ENCODE results near the gene YY1AP1. TPM values are rescaled to one million over a fixed set of nuclear protein-coding genes. Genes with fewer than 3 reads are reported as not detected.
"Not testable (repeated sequence)": the region's sequence is repeated elsewhere in the genome, so short reads cannot be mapped to it uniquely, and the experiment has no call there.

Gene YY1AP1
- total and polyA plus RNA-seq, 10 of the 15 experiments (the other 5 are each of a cell fraction or from before 2014, with no cell fraction given): 13.2 to 118 (median 40.5) TPM

- Histone ChIP-seq H3K4me2 (ENCODE audit: control insufficient read depth, insufficient read depth) (no peak overlapping the region), H3K27ac (ENCODE audit: control insufficient read depth, insufficient read depth) (no peak overlapping the region), H3K9ac (ENCODE audit: control insufficient read depth, insufficient read depth, low read length) (no peak overlapping the region), H4K20me1 (ENCODE audit: control insufficient read depth, insufficient read depth) (no peaks in the 10 kb centered on the region), H3K9me3 (replicated peaks; ENCODE audit: control insufficient read depth, insufficient read depth, low read length) (no peaks in the 10 kb centered on the region; the same call in 2 of the 3 replicates), H3K4me1 (ENCODE audit: control insufficient read depth, insufficient read depth, low read length) (no peaks in the 10 kb centered on the region), H3K4me3 (no peak overlapping the region), H2AFZ (ENCODE audit: control insufficient read depth, low read depth, low read length) (no peak overlapping the region), H3K36me3 (ENCODE audit: control insufficient read depth in 2 of 2, insufficient read depth in 2 of 2, low read length in 1 of 2) (no peaks in the 10 kb centered on the region), H3K79me2 (ENCODE audit: control insufficient read depth, insufficient read depth, low read length) (peaks cover 48% of the 10 kb centered on the region), H3K27me3 (replicated peaks in 1 of 2; ENCODE audit: control insufficient read depth in 2 of 2, insufficient read depth in 2 of 2, low read length in 1 of 2) (no peaks in the 10 kb centered on the region)
- CTCF ChIA-PET: no interaction called here
- RAD21 ChIA-PET (ENCODE audit: unreplicated experiment): no interaction called here
- 98% methylated on average over 13 of the region's 13 CpGs for WGBS (ENCODE audit: insufficient coverage, insufficient replicate concordance, low lambda C conversion rate, missing lambda C conversion rate)
- in situ Hi-C loops (cut with MboI): no loop called here
- TF ChIP-seq ZZZ3 (IDR thresholded peaks at IDR 0.05; ENCODE audit: control insufficient read depth, insufficient read length, low read depth): no peak
- no peak for TF ChIP-seq MTA2 (IDR thresholded peaks at IDR 0.05; ENCODE audit: low read depth)
- no peak for TF ChIP-seq RAD51 (IDR thresholded peaks at IDR 0.05)
- TF ChIP-seq, protein P1, sequence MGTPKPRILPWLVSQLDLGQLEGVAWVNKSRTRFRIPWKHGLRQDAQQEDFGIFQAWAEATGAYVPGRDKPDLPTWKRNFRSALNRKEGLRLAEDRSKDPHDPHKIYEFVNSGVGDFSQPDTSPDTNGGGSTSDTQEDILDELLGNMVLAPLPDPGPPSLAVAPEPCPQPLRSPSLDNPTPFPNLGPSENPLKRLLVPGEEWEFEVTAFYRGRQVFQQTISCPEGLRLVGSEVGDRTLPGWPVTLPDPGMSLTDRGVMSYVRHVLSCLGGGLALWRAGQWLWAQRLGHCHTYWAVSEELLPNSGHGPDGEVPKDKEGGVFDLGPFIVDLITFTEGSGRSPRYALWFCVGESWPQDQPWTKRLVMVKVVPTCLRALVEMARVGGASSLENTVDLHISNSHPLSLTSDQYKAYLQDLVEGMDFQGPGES (IDR thresholded peaks at IDR 0.05): no peak
- ATAC-seq (no peak), FAIRE-seq (no peak), DNase-seq (ENCODE audit: low read depth, low spot score) (no peak)
- intact Hi-C loops (cut with micrococcal nuclease; ENCODE audit: unreplicated experiment): no loop called here
- BruUV-seq (replicated peaks): no TSS peak
- SMC1A ChIA-PET (ENCODE audit: uncharacterized antibody, unreplicated experiment): no interaction called here
- POLR2A ChIA-PET: no interaction called here
Measured at GRCh38 chr1:155698382-155699038, 9.9 kb upstream of the YY1AP1 start.

GRCh38 chr1:155697616-155698015 is 9.0 kb upstream of the YY1AP1 start:
- ATAC-seq; intact Hi-C loops (cut with micrococcal nuclease; ENCODE audit: unreplicated experiment); H3K4me1 ChIP-seq (ENCODE audit: control insufficient read depth, insufficient read depth, low read length); H3K4me2 ChIP-seq (ENCODE audit: control insufficient read depth, insufficient read depth); H3K9ac ChIP-seq (ENCODE audit: control insufficient read depth, insufficient read depth, low read length); CTCF ChIA-PET; DNase-seq (ENCODE audit: low read depth, low spot score); BruUV-seq (replicated peaks); FAIRE-seq; H2AFZ ChIP-seq (ENCODE audit: control insufficient read depth, low read depth, low read length); H3K9me3 ChIP-seq (replicated peaks; ENCODE audit: control insufficient read depth, insufficient read depth, low read length); H3K27ac ChIP-seq (ENCODE audit: control insufficient read depth, insufficient read depth); H4K20me1 ChIP-seq (ENCODE audit: control insufficient read depth, insufficient read depth); H3K4me3 ChIP-seq; SMC1A ChIA-PET (ENCODE audit: uncharacterized antibody, unreplicated experiment); RAD21 ChIA-PET (ENCODE audit: unreplicated experiment); in situ Hi-C loops (cut with MboI); H3K27me3 ChIP-seq (replicated peaks in 1 of 2; ENCODE audit: control insufficient read depth in 2 of 2, insufficient read depth in 2 of 2, low read length in 1 of 2); H3K36me3 ChIP-seq (ENCODE audit: control insufficient read depth in 2 of 2, insufficient read depth in 2 of 2, low read length in 1 of 2): not testable (repeated sequence)
- peaks cover 56% of the 10 kb centered on the region for H3K79me2 ChIP-seq (ENCODE audit: control insufficient read depth, insufficient read depth, low read length)
- 97% methylated on average over 11 of the region's 11 CpGs for WGBS (ENCODE audit: insufficient coverage, insufficient replicate concordance, low lambda C conversion rate, missing lambda C conversion rate)
- POLR2A ChIA-PET: interaction anchor here (0.6 kb wide), 1 partner anchor 119 kb away, joined by 8 read pairs; no protein-coding TSS in a partner anchor
